ENCODE measurements around the gene FANCE.

FANCE gene

DNA sequence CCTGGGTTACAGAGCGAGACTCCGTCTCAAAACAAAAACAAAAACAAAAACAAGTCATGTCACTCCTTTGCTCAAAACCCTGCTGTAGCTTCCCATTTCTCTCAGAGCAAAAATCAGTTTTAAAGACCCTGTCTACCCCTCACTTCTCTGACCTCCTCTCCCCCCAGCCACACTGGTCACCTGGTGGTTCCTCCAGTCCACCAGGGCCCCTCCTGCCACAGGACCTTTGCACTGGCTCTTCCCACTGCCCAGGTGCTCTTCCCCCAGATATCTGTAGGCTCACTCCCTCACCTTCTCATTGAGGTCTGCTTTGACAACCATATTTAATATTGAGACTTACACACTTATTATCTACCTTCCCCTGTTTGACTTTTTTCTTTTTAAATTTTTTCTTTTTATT, 49.6 kb downstream of the FANCE start:
- H3K4me3 ChIP-seq (ENCODE audit: low read depth, low read length), result no peak overlapping the region
- TF ChIP-seq, protein P1, sequence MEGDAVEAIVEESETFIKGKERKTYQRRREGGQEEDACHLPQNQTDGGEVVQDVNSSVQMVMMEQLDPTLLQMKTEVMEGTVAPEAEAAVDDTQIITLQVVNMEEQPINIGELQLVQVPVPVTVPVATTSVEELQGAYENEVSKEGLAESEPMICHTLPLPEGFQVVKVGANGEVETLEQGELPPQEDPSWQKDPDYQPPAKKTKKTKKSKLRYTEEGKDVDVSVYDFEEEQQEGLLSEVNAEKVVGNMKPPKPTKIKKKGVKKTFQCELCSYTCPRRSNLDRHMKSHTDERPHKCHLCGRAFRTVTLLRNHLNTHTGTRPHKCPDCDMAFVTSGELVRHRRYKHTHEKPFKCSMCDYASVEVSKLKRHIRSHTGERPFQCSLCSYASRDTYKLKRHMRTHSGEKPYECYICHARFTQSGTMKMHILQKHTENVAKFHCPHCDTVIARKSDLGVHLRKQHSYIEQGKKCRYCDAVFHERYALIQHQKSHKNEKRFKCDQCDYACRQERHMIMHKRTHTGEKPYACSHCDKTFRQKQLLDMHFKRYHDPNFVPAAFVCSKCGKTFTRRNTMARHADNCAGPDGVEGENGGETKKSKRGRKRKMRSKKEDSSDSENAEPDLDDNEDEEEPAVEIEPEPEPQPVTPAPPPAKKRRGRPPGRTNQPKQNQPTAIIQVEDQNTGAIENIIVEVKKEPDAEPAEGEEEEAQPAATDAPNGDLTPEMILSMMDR (IDR thresholded peaks at IDR 0.05; ENCODE audit: low read depth, low read length), result no peak

DNA sequence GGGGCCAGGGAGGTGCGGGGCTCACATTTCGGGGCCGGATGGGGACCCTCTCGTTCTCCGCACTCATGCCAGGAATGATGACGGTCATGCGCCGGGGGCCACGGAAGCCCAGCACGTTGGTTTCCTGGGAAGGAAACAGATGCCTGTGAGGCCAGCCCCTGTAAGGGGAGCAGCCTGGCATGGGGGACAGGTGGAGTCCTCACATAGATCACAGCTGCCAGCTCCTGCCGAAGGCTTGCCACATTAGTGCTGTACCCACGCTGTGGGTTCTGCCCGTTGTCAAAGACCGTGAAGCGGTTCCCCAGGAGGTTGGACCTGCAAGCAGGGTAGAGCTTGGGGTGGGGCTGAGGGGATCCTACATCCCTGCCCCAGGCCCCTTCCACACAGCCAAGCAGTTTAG, 51.4 kb downstream of the FANCE start:
- H3K4me3 ChIP-seq (ENCODE audit: low read depth, low read length), result no peak overlapping the region
- TF ChIP-seq, protein P1 (IDR thresholded peaks at IDR 0.05; ENCODE audit: low read depth, low read length), result no peak

DNA sequence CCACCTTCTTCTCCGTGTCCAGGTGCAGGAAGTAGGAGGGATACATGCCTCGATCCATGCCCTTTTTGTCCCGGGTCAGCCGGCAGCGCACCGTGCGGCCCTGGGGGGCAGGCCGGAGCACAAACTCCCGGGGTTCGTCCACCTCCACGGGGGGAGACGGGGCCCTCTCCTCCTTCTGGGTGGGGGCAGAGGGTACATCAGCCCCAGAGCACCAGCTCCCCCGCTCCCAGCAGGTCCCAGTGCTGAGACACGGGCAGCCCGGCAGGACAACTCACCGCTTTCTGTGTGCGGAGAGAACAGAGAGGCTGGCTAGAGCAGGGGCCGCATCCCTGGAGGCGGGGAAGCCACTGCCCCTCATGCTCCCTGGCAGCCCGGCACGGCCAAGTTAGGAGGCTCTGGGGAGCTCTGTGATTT, 53.9 kb downstream of the FANCE start:
- H3K4me3 ChIP-seq (ENCODE audit: low read depth, low read length), result no peak overlapping the region
- TF ChIP-seq, protein P1 (IDR thresholded peaks at IDR 0.05; ENCODE audit: low read depth, low read length), result no peak

DNA sequence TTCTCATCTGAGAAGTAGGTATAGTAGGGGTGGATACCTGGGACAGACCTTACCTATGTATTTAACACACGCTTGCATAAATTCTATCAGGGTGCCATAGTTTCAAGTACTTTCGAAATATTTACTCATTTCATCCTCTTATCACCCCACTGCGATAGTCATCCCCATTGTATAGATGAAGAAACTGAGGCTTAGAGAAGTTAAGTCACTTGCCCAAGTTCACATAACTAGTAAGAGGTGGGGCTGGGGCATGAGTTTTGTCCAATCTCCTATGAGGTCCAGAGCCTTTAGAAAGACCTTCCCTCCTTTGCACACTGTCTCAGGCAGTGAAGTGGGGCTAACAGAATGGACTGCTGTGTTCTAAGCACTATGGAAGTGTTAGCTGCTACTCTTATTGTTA, 54.4 kb downstream of the FANCE start:
- TF ChIP-seq, protein P1 (IDR thresholded peaks at IDR 0.05; ENCODE audit: low read depth, low read length), result no peak
- no peak overlapping the region for H3K4me3 ChIP-seq (ENCODE audit: low read depth, low read length)

DNA sequence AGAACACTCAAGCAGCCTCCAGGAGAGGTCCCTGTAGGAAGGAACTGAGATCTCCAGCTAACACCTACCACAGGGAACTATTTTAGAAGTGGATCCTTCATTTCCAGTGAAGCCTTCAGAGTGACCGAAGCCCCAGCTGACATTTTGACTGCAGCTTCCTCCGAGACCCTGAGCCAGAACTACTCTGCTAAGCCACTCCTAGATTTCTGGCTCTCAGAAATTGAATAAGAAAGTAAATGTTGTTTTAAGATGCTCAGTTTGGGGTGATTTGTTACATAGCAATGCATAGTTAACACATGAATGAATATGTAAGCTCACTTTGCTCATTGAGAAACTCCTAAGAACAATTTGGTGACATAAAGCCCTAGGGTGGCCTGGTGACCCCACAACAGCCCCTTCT, 55.1 kb downstream of the FANCE start:
- TF ChIP-seq, protein P1 (IDR thresholded peaks at IDR 0.05; ENCODE audit: low read depth, low read length), result no peak

DNA sequence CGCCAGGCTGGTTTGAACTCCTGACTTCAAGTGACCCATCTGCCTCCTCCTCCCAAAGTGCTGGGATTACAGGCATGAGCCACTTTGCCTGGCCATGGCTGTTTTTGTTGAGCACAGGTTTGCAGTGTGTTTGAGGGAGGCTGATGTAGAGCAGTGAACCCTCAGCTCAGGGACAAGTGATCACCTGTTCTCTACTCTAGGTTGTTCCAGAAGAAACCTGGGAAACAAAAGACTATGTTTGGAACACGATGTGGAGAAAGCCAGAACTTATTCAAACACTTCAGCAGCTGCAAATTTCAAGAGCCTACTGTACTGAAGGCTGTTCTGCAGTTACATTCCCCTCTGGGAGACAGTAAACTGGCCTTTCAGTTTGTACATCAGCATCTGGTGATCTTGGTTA, 55.9 kb downstream of the FANCE start:
- no peak overlapping the region for H3K4me3 ChIP-seq (ENCODE audit: low read depth, low read length)
- TF ChIP-seq, protein P1 (IDR thresholded peaks at IDR 0.05; ENCODE audit: low read depth, low read length), result no peak

More for the DNA sequence above, 55.1 kb downstream of the FANCE start:
- no peak overlapping the region for H3K4me3 ChIP-seq (ENCODE audit: low read depth, low read length)

DNA sequence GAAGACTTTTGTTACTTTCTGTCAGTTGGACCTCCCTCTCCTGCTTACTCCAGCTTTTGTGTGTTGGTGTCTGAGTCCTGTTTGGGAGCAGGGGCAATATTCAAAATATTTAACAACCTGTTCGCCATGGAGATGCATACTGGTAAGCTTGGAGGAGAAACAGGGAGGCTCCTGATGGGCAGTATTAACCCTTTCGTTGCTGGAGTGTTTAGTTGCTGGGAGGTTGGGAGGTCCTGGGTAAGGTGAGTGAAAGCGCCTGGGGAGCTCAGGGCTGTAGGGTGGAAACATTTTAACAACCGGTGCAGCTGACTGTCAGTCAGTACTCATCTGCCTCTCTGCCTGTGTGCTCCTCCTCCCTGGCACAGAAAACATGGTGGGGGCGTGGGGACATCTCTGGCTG, 56.4 kb downstream of the FANCE start:
- H3K4me3 ChIP-seq (ENCODE audit: low read depth, low read length), result no peak overlapping the region
- TF ChIP-seq, protein P1 (IDR thresholded peaks at IDR 0.05; ENCODE audit: low read depth, low read length), result no peak

All from WI38 (cell line).